Naive thymus-derived CD4-positive, alpha-beta T cell (primary cell): ENCODE measurements around the gene HEG1. TPM values are rescaled to one million over a fixed set of nuclear protein-coding genes. Genes with fewer than 3 reads are reported as not detected.

Source experiments
- ATAC-seq: fragments of 150-1000 bp; cut with Tn5 transposase; 2 replicates; pipeline ENCODE4 v1.10.0; 2021; ENCODE audit warnings: mild to moderate bottlenecking, moderate library complexity
- CTCF ChIA-PET: fragments of 350-600 bp; sonication (Branson Sonifier 250); formaldehyde crosslinking; loops from one replicate; lab custom pipeline; 2021; ENCODE audit warnings: antibody characterized with exemption; lab: Charles Lee
- POLR2A ChIA-PET: fragments of 350-600 bp; sonication (Branson Sonifier 250); formaldehyde crosslinking; loops from one replicate; lab custom pipeline; 2021; ENCODE audit warnings: antibody characterized with exemption, inconsistent platforms; lab: Charles Lee
- DNase-seq, 9 donors: peaks; one replicate each; pipeline versions ENCODE4 v3.0.0 to v3.0.0-alpha.2; 2020 to 2022; ENCODE audit warnings: mixed read lengths in 1 of 9
- H3K27ac ChIP-seq: one replicate; pipeline ENCODE4 v1.7.0; 2013; ENCODE audit warnings: mild to moderate bottlenecking, low read depth, low read length, moderate library complexity
- H3K27me3 ChIP-seq, 2 donors: one replicate each; pipeline ENCODE4 v1.7.0; 2013; ENCODE audit warnings: low read length in 2 of 2, mild to moderate bottlenecking in 2 of 2, moderate library complexity in 2 of 2; ENCODE audit not compliant: control insufficient read depth in 2 of 2, insufficient read depth in 2 of 2
- H3K36me3 ChIP-seq, 3 experiments: 1 replicate in 2 of 3; 2 replicates in 1 of 3; pipeline ENCODE4 v1.7.0; 2013; ENCODE audit warnings: low read length in 3 of 3, mild to moderate bottlenecking in 3 of 3, moderate library complexity in 1 of 3; ENCODE audit not compliant: insufficient read depth in 3 of 3, control insufficient read depth in 2 of 3
- H3K4me1 ChIP-seq, 2 donors: one replicate each; pipeline ENCODE4 v1.7.0; 2013; ENCODE audit warnings: low read length in 2 of 2, mild to moderate bottlenecking in 2 of 2, moderate library complexity in 1 of 2; ENCODE audit not compliant: control insufficient read depth in 2 of 2, insufficient read depth in 2 of 2
- H3K4me3 ChIP-seq: 2 replicates; pipeline ENCODE4 v1.7.0; 2013; ENCODE audit warnings: mild to moderate bottlenecking, low read length
- H3K9me3 ChIP-seq, 3 experiments: 1 replicate in 2 of 3; 2 replicates in 1 of 3; pipeline ENCODE4 v1.7.0; 2013; ENCODE audit warnings: low read length in 3 of 3; ENCODE audit not compliant: control insufficient read depth in 2 of 3
- H3K27ac Mint-ChIP-seq, 9 donors: one replicate each; pipeline ENCODE4 v1.8.0; 2020 to 2022; ENCODE audit warnings: mixed read lengths in 9 of 9, mild to moderate bottlenecking in 8 of 9, moderate library complexity in 5 of 9, inconsistent platforms in 2 of 9
- H3K27me3 Mint-ChIP-seq, 5 donors: one replicate each; pipeline ENCODE4 v1.8.0; 2021 to 2022; ENCODE audit warnings: mixed read lengths in 5 of 5, mild to moderate bottlenecking in 1 of 5
- H3K36me3 Mint-ChIP-seq, 5 donors: one replicate each; pipeline ENCODE4 v1.8.0; 2020 to 2022; ENCODE audit warnings: mixed read lengths in 5 of 5, mild to moderate bottlenecking in 3 of 5, inconsistent platforms in 1 of 5
- H3K4me1 Mint-ChIP-seq, 7 donors: one replicate each; pipeline ENCODE4 v1.8.0; 2020 to 2022; ENCODE audit warnings: mixed read lengths in 7 of 7, mild to moderate bottlenecking in 3 of 7, inconsistent platforms in 1 of 7
- H3K4me3 Mint-ChIP-seq, 10 donors: one replicate each; pipeline ENCODE4 v1.8.0; 2020 to 2022; ENCODE audit warnings: mild to moderate bottlenecking in 10 of 10, mixed read lengths in 10 of 10, moderate library complexity in 6 of 10, inconsistent platforms in 2 of 10
- H3K9me3 Mint-ChIP-seq, 11 donors: one replicate each; pipeline ENCODE4 v1.8.0; 2020 to 2022; ENCODE audit warnings: mixed read lengths in 11 of 11, mild to moderate bottlenecking in 4 of 11, inconsistent platforms in 1 of 11, moderate library complexity in 1 of 11
- intact Hi-C, 2 donors: fragments of 100-400 bp; cut with micrococcal nuclease; formaldehyde crosslinking; loops; one replicate each; pipeline ENCODE4 v1.15.1; 2023
- polyA plus RNA-seq, 2 donors: library from polyadenylated mRNA; unstranded; fragments of 300-500 nt; fragmentation: Illumina TruSeq; gene quantifications; one replicate each; pipeline ENCODE4 v1.2.3, GENCODE V29; 2021
- total RNA-seq, 6 experiments: library from RNA in 5 of 6; stranded (reverse) in 5 of 6; gene quantifications; 1 replicate in 5 of 6; 2 replicates in 1 of 6; pipeline ENCODE4 v1.2.3 and lab custom pipeline; 2021 to 2026

The HEG1 gene
- total and polyA plus RNA-seq, 7 experiments from 2014 or later: 2.1 to 45.4 (median 17.6) TPM

- Histone ChIP-seq H3K4me3 (no peak overlapping the region), H3K4me1 (no peaks in the 10 kb centered on the region), H3K9me3 (no peaks in the 10 kb centered on the region), H3K27me3 (no peaks in the 10 kb centered on the region), H3K36me3 (peaks cover 0 to 52% (median 0%) of the 10 kb centered on the region in 3 experiments), H3K27ac (no peak overlapping the region)
- Mint-ChIP-seq H3K36me3 (peaks cover 11 to 69% (median 26%) of the 10 kb centered on the region in 5 donors), H3K9me3 (no peaks in the 10 kb centered on the region), H3K4me1 (peaks cover 0 to 12% (median 0%) of the 10 kb centered on the region in 7 donors), H3K27ac (peak overlapping the region in 2 of 9 donors; percentile 29 to 76), H3K4me3 (no peak overlapping the region), H3K27me3 (no peaks in the 10 kb centered on the region)
- ATAC-seq (no peak), DNase-seq (no peak)
- ChIA-PET POLR2A (no interaction called here), CTCF (no interaction called here)
- intact Hi-C loops: no loop called here
These were observed 69.3 kb downstream of the HEG1 start for GRCh38 chr3:124986192-124987143.

- peaks cover 0 to 12% (median 0%) of the 10 kb centered on the region in 7 donors for H3K4me1 Mint-ChIP-seq
- H3K27ac Mint-ChIP-seq: peak overlapping the region in 1 of 9 donors; percentile 59
- Histone ChIP-seq H3K4me1 (no peaks in the 10 kb centered on the region), H3K27me3 (no peaks in the 10 kb centered on the region), H3K27ac (no peak overlapping the region), H3K4me3 (no peak overlapping the region), H3K9me3 (no peaks in the 10 kb centered on the region), H3K36me3 (peaks cover 0 to 45% (median 0%) of the 10 kb centered on the region in 3 experiments)
- POLR2A ChIA-PET: no interaction called here
- intact Hi-C loops: no loop called here
- no peak overlapping the region for H3K4me3 Mint-ChIP-seq
- CTCF ChIA-PET: interaction anchor here (0.5 kb wide), 1 partner anchor 9 kb away, joined by 4 read pairs; no protein-coding TSS in a partner anchor
- ATAC-seq (peak; percentile 27), DNase-seq (no peak)
- H3K27me3 Mint-ChIP-seq: no peaks in the 10 kb centered on the region
- H3K9me3 Mint-ChIP-seq: no peaks in the 10 kb centered on the region
- peaks cover 8 to 64% (median 22%) of the 10 kb centered on the region in 5 donors for H3K36me3 Mint-ChIP-seq
These were observed 70.4 kb downstream of the HEG1 start for GRCh38 chr3:124985349-124985748.

- no peak for ATAC-seq
- ChIA-PET POLR2A (no interaction called here), CTCF (no interaction called here)
- H3K36me3 ChIP-seq: peaks cover 0 to 39% (median 0%) of the 10 kb centered on the region in 3 experiments
- H3K4me3 ChIP-seq: no peak overlapping the region
- no peaks in the 10 kb centered on the region for H3K9me3 ChIP-seq
- no peaks in the 10 kb centered on the region for H3K27me3 ChIP-seq
- Mint-ChIP-seq H3K27ac (no peak overlapping the region), H3K27me3 (no peaks in the 10 kb centered on the region), H3K36me3 (peaks cover 2 to 63% (median 18%) of the 10 kb centered on the region in 5 donors), H3K4me3 (no peak overlapping the region), H3K4me1 (peaks cover 0 to 12% (median 0%) of the 10 kb centered on the region in 7 donors), H3K9me3 (no peaks in the 10 kb centered on the region)
- no peak for DNase-seq
- H3K4me1 ChIP-seq: no peaks in the 10 kb centered on the region
- H3K27ac ChIP-seq: no peak overlapping the region
- intact Hi-C loops: no loop called here
These were observed 71.0 kb downstream of the HEG1 start for GRCh38 chr3:124984754-124985153.

- H3K4me1 ChIP-seq: no peaks in the 10 kb centered on the region
- ChIA-PET CTCF (interaction anchor here (0.8 to 1.4 kb wide), 4 partner anchors 12 to 456 kb away, joined by 3 to 5 read pairs (median 4); no protein-coding TSS in a partner anchor), POLR2A (interaction anchor here (1.0 kb wide), 1 partner anchor 73 kb away, joined by 3 read pairs; the partner anchor contains the start of gene HEG1)
- Mint-ChIP-seq H3K27ac (peak overlapping the region in 1 of 9 donors; percentile 67), H3K27me3 (no peaks in the 10 kb centered on the region), H3K4me1 (peaks cover 0 to 12% (median 0%) of the 10 kb centered on the region in 7 donors), H3K9me3 (no peaks in the 10 kb centered on the region), H3K4me3 (no peak overlapping the region), H3K36me3 (peaks cover 0 to 47% (median 14%) of the 10 kb centered on the region in 5 donors)
- H3K4me3 ChIP-seq: no peak overlapping the region
- H3K27ac ChIP-seq: no peak overlapping the region
- H3K9me3 ChIP-seq: no peaks in the 10 kb centered on the region
- peaks cover 0 to 31% (median 0%) of the 10 kb centered on the region in 3 experiments for H3K36me3 ChIP-seq
- intact Hi-C loops: no loop called here
- no peaks in the 10 kb centered on the region for H3K27me3 ChIP-seq
- DNase-seq (no peak), ATAC-seq (no peak)
These were observed 72.9 kb downstream of the HEG1 start for GRCh38 chr3:124982855-124983254.

GRCh38 chr3:124981472-124981871 is 74.3 kb downstream of the HEG1 start:
- POLR2A ChIA-PET: no interaction called here
- no peak overlapping the region for H3K27ac Mint-ChIP-seq
- Histone ChIP-seq H3K36me3 (peaks cover 0 to 33% (median 0%) of the 10 kb centered on the region in 3 experiments), H3K4me1 (no peaks in the 10 kb centered on the region), H3K27me3 (no peaks in the 10 kb centered on the region), H3K4me3 (no peak overlapping the region), H3K27ac (no peak overlapping the region), H3K9me3 (no peaks in the 10 kb centered on the region)
- ATAC-seq (no peak), DNase-seq (no peak)
- no peaks in the 10 kb centered on the region for H3K9me3 Mint-ChIP-seq
- no peak overlapping the region for H3K4me3 Mint-ChIP-seq
- peaks cover 0 to 12% (median 0%) of the 10 kb centered on the region in 7 donors for H3K4me1 Mint-ChIP-seq
- CTCF ChIA-PET: no interaction called here
- peaks cover 3 to 59% (median 24%) of the 10 kb centered on the region in 5 donors for H3K36me3 Mint-ChIP-seq
- no peaks in the 10 kb centered on the region for H3K27me3 Mint-ChIP-seq
- intact Hi-C loops: no loop called here

- POLR2A ChIA-PET: no interaction called here
- Histone ChIP-seq H3K27ac (no peak overlapping the region), H3K4me3 (no peak overlapping the region), H3K9me3 (no peaks in the 10 kb centered on the region), H3K27me3 (no peaks in the 10 kb centered on the region), H3K4me1 (no peaks in the 10 kb centered on the region), H3K36me3 (peaks cover 0 to 24% (median 0%) of the 10 kb centered on the region in 3 experiments)
- H3K27me3 Mint-ChIP-seq: no peaks in the 10 kb centered on the region
- no peak overlapping the region for H3K27ac Mint-ChIP-seq
- peaks cover 3 to 62% (median 30%) of the 10 kb centered on the region in 5 donors for H3K36me3 Mint-ChIP-seq
- CTCF ChIA-PET: no interaction called here
- no peaks in the 10 kb centered on the region for H3K9me3 Mint-ChIP-seq
- H3K4me3 Mint-ChIP-seq: no peak overlapping the region
- no peak for DNase-seq
- peaks cover 0 to 12% (median 0%) of the 10 kb centered on the region in 7 donors for H3K4me1 Mint-ChIP-seq
- no peak for ATAC-seq
- intact Hi-C loops: no loop called here
These were observed 77.2 kb downstream of the HEG1 start for GRCh38 chr3:124978627-124979026.
